A549 (cell line): ENCODE measurements around the gene DMRTC2. TPM values are rescaled to one million over a fixed set of nuclear protein-coding genes. Genes with fewer than 3 reads are reported as not detected.

Experiments used
- ATAC-seq, 2 experiments: fragments of 200-7000 bp in 1 of 2; fragments of >200 bp in 1 of 2; cut with Nextera tagmentation in 1 of 2; cut with Tn5 transposase in 1 of 2; 3 replicates each; pipeline versions ENCODE4 v1.8.0 to v1.9.1; 2018 to 2020; ENCODE audit warnings: mild to moderate bottlenecking in 1 of 2, moderate library complexity in 1 of 2
- CTCF ChIA-PET: fragments of 300-600 bp; sonication (Branson Sonifier 250); formaldehyde crosslinking; extraction: SDS; loops from one replicate; lab custom pipeline; 2021; ENCODE audit warnings: antibody characterized with exemption, inconsistent platforms; lab: Yijun Ruan, JAX
- POLR2A ChIA-PET: fragments of 350-600 bp; formaldehyde crosslinking; extraction: SDS; loops from one replicate; lab custom pipeline; 2021; ENCODE audit warnings: antibody characterized with exemption, inconsistent platforms; lab: Yijun Ruan, JAX
- DNase-seq, 2 experiments: peaks; one replicate each; pipeline versions ENCODE4 v3.0.0 to v3.0.0-alpha.2; 2011 to 2016; ENCODE audit warnings: low read depth in 1 of 2, low spot score in 1 of 2
- FAIRE-seq: peaks from 2 replicates; lab custom pipeline; 2011; peaks lifted over from hg19 to GRCh38; lab: Jason Lieb, UNC
- H3K27ac ChIP-seq, 2 experiments: fragments of >200 bp; sonication (Bioruptor Twin); formaldehyde crosslinking; 3 replicates each; pipeline ENCODE4 v1.5.1; 2016 to 2017
- H3K4me1 ChIP-seq: fragments of >200 bp; sonication (Bioruptor Twin); formaldehyde crosslinking; 3 replicates; pipeline ENCODE4 v1.6.1; 2016
- H3K4me2 ChIP-seq: fragments of >200 bp; sonication (Bioruptor Twin); formaldehyde crosslinking; 3 replicates; pipeline ENCODE4 v1.6.1; 2016
- H3K4me3 ChIP-seq: fragments of >200 bp; sonication (Bioruptor Twin); formaldehyde crosslinking; 3 replicates; pipeline ENCODE4 v1.5.1; 2016
- H3K9me3 ChIP-seq: fragments of >200 bp; sonication (Bioruptor Twin); formaldehyde crosslinking; 3 replicates; pipeline ENCODE4 v1.6.1; 2016
- BHLHE40 ChIP-seq: IDR thresholded peaks from 2 replicates; pipeline ENCODE4 v1.6.1; 2012; ENCODE audit warnings: low read depth, low read length, inconsistent platforms
- CEBPB ChIP-seq, 2 experiments: fragments of >200 bp in 1 of 2; sonication (Bioruptor Twin) in 1 of 2; formaldehyde crosslinking in 1 of 2; IDR thresholded peaks; 2 replicates each; pipeline ENCODE4 v1.6.1; 2012 to 2016
- CHD2 ChIP-seq: fragments of 150-350 bp; IDR thresholded peaks from 2 replicates; pipeline ENCODE4 v1.6.1; 2014; ENCODE audit warnings: low read length; ENCODE audit not compliant: partially characterized antibody
- ESRRA ChIP-seq: fragments of 150-350 bp; IDR thresholded peaks from 2 replicates; pipeline ENCODE4 v1.6.1; 2014; ENCODE audit warnings: mild to moderate bottlenecking, low read length, borderline replicate concordance
- FOSL2 ChIP-seq, 2 experiments: fragments of 450-650 bp in 1 of 2; fragments of >200 bp in 1 of 2; sonication (Bioruptor Twin) in 1 of 2; formaldehyde crosslinking; IDR thresholded peaks; 2 replicates each; pipeline versions ENCODE4 v1.5.0 to v1.6.1; 2016 to 2020; ENCODE audit warnings: mild to moderate bottlenecking in 1 of 2, moderate library complexity in 1 of 2
- FOXS1 ChIP-seq: fragments of 250-450 bp; sonication (Bioruptor Pico); IDR thresholded peaks from 2 replicates; pipeline ENCODE4 v1.5.0; 2020; ENCODE audit warnings: mild to moderate bottlenecking, moderate library complexity
- HEYL ChIP-seq: fragments of 250-450 bp; sonication (Bioruptor Pico); IDR thresholded peaks from 2 replicates; pipeline ENCODE4 v1.8.0; 2021; ENCODE audit warnings: mild to moderate bottlenecking, moderate library complexity
- HOXA7 ChIP-seq: fragments of 250-450 bp; sonication (Bioruptor Pico); IDR thresholded peaks from 2 replicates; pipeline ENCODE4 v1.5.0; 2020; ENCODE audit warnings: mild to moderate bottlenecking, moderate library complexity
- HOXB5 ChIP-seq: fragments of 250-450 bp; sonication (Bioruptor Pico); IDR thresholded peaks from 2 replicates; pipeline ENCODE4 v1.5.0; 2020; ENCODE audit warnings: mild to moderate bottlenecking, moderate library complexity
- MYC ChIP-seq: IDR thresholded peaks from 2 replicates; pipeline ENCODE4 v1.6.1; 2012; ENCODE audit warnings: mild to moderate bottlenecking, inconsistent platforms, low read length, improper control_type of control experiment, borderline replicate concordance
- NPAS2 ChIP-seq: fragments of 250-450 bp; sonication (Bioruptor Pico); IDR thresholded peaks from 2 replicates; pipeline ENCODE4 v1.8.0; 2022; ENCODE audit warnings: mild to moderate bottlenecking, moderate library complexity, borderline replicate concordance
- NR3C1 ChIP-seq: fragments of >200 bp; sonication (Bioruptor Twin); formaldehyde crosslinking; IDR thresholded peaks from 3 replicates; pipeline ENCODE4 v1.6.1; 2017
- POLR2AphosphoS2 ChIP-seq: conservative IDR thresholded peaks from 2 replicates; pipeline ENCODE4 v1.6.1; 2012; ENCODE audit warnings: low read length, improper control_type of control experiment, inconsistent platforms
- RAD21 ChIP-seq, 2 experiments: fragments of >200 bp in 1 of 2; sonication (Bioruptor Twin) in 1 of 2; formaldehyde crosslinking in 1 of 2; IDR thresholded peaks in 1 of 2; conservative IDR thresholded peaks in 1 of 2; 2 replicates in 1 of 2; 3 replicates in 1 of 2; pipeline ENCODE4 v1.6.1; 2012 to 2018; ENCODE audit warnings: inconsistent platforms in 1 of 2
- RARB ChIP-seq: fragments of 250-450 bp; sonication (Bioruptor Pico); IDR thresholded peaks from 2 replicates; pipeline ENCODE4 v1.8.0; 2021; ENCODE audit warnings: mild to moderate bottlenecking, moderate library complexity
- RNF2 ChIP-seq: fragments of 200-600 bp; sonication (generic); IDR thresholded peaks from 2 replicates; pipeline ENCODE4 v1.6.1; 2016; ENCODE audit warnings: low read depth, mild to moderate bottlenecking, antibody characterized with exemption, moderate library complexity, borderline replicate concordance
- TFCP2L1 ChIP-seq: fragments of 250-450 bp; sonication (Bioruptor Pico); IDR thresholded peaks from 2 replicates; pipeline ENCODE4 v1.5.0; 2021; ENCODE audit warnings: mild to moderate bottlenecking
- ZFP36 ChIP-seq: fragments of 450-650 bp; IDR thresholded peaks from 2 replicates; pipeline ENCODE4 v1.6.1; 2014; ENCODE audit warnings: borderline replicate concordance; ENCODE audit not compliant: partially characterized antibody
- WGBS: methylation state at CpG from one replicate; pipeline ENCODE4 v1.1.6; 2017; ENCODE audit errors: missing lambda C conversion rate; 5-methylcytosine and 5-hydroxymethylcytosine counted together
- polyA plus RNA-seq, 4 experiments: library from polyadenylated mRNA; depleted of rRNA in 3 of 4; stranded (reverse); fragments of >200 nt; fragmentation: RNase III in 1 of 4; extraction: RNeasy Plus Mini Kit Qiagen cat#74134 plus additional on column Dnase treatment in 1 of 4; gene quantifications; 2 replicates in 3 of 4; 3 replicates in 1 of 4; pipeline ENCODE4 v1.2.3, GENCODE V29; 2011 to 2017
- TF ChIP-seq, protein P1 (sequence below): IDR thresholded peaks from 2 replicates; pipeline ENCODE4 v1.6.1; 2012
- TF ChIP-seq, protein P2 (sequence below): IDR thresholded peaks from 2 replicates; pipeline ENCODE4 v1.6.1; 2012
- TF ChIP-seq, protein P3 (sequence below): IDR thresholded peaks from 2 replicates; pipeline ENCODE4 v1.6.1; 2012; ENCODE audit warnings: low read depth, borderline replicate concordance
- TF ChIP-seq, protein P4 (sequence below): fragments of 250-450 bp; sonication (Bioruptor Pico); IDR thresholded peaks from 2 replicates; pipeline ENCODE4 v1.5.0; 2020; ENCODE audit warnings: low read depth, mild to moderate bottlenecking, moderate library complexity
- TF ChIP-seq, protein P5 (sequence below): fragments of 150-350 bp; IDR thresholded peaks from 2 replicates; pipeline ENCODE4 v1.6.1; 2014; ENCODE audit warnings: low read depth, mild to moderate bottlenecking, low read length
- TF ChIP-seq, protein P6 (sequence below): fragments of 450-650 bp; IDR thresholded peaks from 2 replicates; pipeline ENCODE4 v1.6.1; 2014; ENCODE audit warnings: antibody characterized with exemption
- TF ChIP-seq, protein P7 (sequence below): fragments of >200 bp; sonication (Bioruptor Twin); formaldehyde crosslinking; IDR thresholded peaks from 3 replicates; pipeline ENCODE4 v1.5.1; 2016
- TF ChIP-seq, protein P8 (sequence below): fragments of >200 bp; sonication (Bioruptor Twin); formaldehyde crosslinking; IDR thresholded peaks from 2 replicates; pipeline ENCODE4 v1.6.1; 2016

Gene DMRTC2
- polyA plus RNA-seq, 2 of the 4 experiments (the other 2 are of a cell fraction), result not detected

DNA sequence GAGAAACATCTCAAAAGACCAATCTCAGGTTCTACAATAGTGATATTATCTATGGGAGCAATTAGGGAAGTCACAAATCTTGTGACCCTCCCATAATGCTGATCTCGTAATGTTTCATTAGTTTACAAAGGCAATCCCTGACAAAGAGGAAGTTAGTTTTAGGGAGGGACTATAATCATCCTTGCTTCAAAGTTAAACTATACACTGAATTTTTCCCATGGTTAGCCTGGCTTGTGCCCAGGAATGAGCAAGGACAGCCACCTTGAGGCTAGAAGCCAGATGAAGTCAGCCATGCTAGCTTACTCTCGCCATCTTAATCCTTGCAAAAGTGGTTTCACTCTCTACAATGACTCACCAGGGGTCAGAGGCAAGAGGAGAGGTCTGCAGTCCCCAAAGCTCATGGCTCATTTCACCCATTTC, 43.0 kb upstream of the DMRTC2 start:
- Histone ChIP-seq H3K4me3 (no peak overlapping the region), H3K4me2 (no peak overlapping the region), H3K9me3 (peaks cover 10% of the 10 kb centered on the region), H3K27ac (no peak overlapping the region), H3K4me1 (0 out of 3 replicates have a peak, but pooled peaks cover 5% of the 10 kb centered on the region)
- POLR2A ChIA-PET, result no interaction called here
- no peak for TF ChIP-seq RNF2
- TF ChIP-seq CEBPB (IDR thresholded peaks at IDR 0.05), result no peak
- TF ChIP-seq NPAS2 (CRISPR knock-in tag), result no peak
- no peak for TF ChIP-seq RAD21 (conservative IDR thresholded peaks at IDR 0.05 in 1 of 2, IDR thresholded peaks at IDR 0.05 in 1 of 2)
- TF ChIP-seq BHLHE40, result no peak
- no peak for TF ChIP-seq TFCP2L1
- no peak for TF ChIP-seq POLR2AphosphoS2
- TF ChIP-seq CHD2, result no peak
- TF ChIP-seq MYC, result no peak
- no peak for TF ChIP-seq ZFP36
- TF ChIP-seq, protein P1, sequence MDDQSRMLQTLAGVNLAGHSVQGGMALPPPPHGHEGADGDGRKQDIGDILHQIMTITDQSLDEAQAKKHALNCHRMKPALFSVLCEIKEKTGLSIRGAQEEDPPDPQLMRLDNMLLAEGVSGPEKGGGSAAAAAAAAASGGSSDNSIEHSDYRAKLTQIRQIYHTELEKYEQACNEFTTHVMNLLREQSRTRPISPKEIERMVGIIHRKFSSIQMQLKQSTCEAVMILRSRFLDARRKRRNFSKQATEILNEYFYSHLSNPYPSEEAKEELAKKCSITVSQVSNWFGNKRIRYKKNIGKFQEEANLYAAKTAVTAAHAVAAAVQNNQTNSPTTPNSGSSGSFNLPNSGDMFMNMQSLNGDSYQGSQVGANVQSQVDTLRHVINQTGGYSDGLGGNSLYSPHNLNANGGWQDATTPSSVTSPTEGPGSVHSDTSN, result no peak
- TF ChIP-seq, protein P2, sequence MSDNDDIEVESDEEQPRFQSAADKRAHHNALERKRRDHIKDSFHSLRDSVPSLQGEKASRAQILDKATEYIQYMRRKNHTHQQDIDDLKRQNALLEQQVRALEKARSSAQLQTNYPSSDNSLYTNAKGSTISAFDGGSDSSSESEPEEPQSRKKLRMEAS, result no peak
- TF ChIP-seq, protein P3, sequence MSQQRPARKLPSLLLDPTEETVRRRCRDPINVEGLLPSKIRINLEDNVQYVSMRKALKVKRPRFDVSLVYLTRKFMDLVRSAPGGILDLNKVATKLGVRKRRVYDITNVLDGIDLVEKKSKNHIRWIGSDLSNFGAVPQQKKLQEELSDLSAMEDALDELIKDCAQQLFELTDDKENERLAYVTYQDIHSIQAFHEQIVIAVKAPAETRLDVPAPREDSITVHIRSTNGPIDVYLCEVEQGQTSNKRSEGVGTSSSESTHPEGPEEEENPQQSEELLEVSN, result no peak
- no peak for TF ChIP-seq HOXB5 (CRISPR knock-in tag)
- TF ChIP-seq, protein P4, sequence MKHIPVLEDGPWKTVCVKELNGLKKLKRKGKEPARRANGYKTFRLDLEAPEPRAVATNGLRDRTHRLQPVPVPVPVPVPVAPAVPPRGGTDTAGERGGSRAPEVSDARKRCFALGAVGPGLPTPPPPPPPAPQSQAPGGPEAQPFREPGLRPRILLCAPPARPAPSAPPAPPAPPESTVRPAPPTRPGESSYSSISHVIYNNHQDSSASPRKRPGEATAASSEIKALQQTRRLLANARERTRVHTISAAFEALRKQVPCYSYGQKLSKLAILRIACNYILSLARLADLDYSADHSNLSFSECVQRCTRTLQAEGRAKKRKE (CRISPR knock-in tag), result no peak
- TF ChIP-seq, protein P5, sequence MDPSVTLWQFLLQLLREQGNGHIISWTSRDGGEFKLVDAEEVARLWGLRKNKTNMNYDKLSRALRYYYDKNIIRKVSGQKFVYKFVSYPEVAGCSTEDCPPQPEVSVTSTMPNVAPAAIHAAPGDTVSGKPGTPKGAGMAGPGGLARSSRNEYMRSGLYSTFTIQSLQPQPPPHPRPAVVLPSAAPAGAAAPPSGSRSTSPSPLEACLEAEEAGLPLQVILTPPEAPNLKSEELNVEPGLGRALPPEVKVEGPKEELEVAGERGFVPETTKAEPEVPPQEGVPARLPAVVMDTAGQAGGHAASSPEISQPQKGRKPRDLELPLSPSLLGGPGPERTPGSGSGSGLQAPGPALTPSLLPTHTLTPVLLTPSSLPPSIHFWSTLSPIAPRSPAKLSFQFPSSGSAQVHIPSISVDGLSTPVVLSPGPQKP, result no peak
- no peak for TF ChIP-seq ESRRA
- TF ChIP-seq RARB (CRISPR knock-in tag), result no peak
- no peak for TF ChIP-seq HOXA7 (CRISPR knock-in tag)
- whole genome bisulfite sequencing, result 41% methylated on average over 2 of the region's 2 CpGs
- CTCF ChIA-PET, result interaction anchor here (0.9 to 19.4 kb wide), 13 partner anchors 8 to 232 kb away, joined by 3 to 428 read pairs (median 4); partner anchors contain the start of genes CEACAM3 and CEACAM6
- ATAC-seq (no peak), DNase-seq (no peak), FAIRE-seq (peak; percentile 43)

DNA sequence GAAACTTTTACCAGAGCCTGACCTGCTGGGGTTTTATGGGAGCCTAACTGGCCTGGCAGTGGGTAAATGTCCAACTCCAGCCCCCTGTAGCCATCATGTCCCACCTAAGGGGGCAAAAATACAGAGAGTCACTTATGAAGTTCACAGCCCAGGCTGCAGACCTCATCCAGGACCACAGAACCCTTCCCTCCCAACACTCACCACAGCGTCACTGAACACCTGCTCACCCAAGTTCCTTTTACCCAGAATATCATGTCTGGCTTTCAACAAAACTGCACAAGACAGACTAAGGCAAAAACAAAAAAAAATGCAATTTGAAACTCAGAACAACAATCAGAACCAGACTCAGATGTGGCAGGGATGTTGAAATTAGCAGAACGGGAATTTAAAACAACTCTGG, 42.1 kb upstream of the DMRTC2 start:
- Histone ChIP-seq H3K4me1 (0 out of 3 replicates have a peak, but pooled peaks cover 5% of the 10 kb centered on the region), H3K4me2 (no peak overlapping the region)
- POLR2A ChIA-PET, result no interaction called here
- CTCF ChIA-PET, result interaction anchor here (1.0 to 19.4 kb wide), 9 partner anchors 9 to 233 kb away, joined by 3 to 428 read pairs (median 5); partner anchors contain the start of genes CEACAM3 and CEACAM6
- TF ChIP-seq, protein P2, result no peak
- no peak for TF ChIP-seq FOXS1 (CRISPR knock-in tag)
- TF ChIP-seq RNF2, result no peak
- TF ChIP-seq, protein P6, sequence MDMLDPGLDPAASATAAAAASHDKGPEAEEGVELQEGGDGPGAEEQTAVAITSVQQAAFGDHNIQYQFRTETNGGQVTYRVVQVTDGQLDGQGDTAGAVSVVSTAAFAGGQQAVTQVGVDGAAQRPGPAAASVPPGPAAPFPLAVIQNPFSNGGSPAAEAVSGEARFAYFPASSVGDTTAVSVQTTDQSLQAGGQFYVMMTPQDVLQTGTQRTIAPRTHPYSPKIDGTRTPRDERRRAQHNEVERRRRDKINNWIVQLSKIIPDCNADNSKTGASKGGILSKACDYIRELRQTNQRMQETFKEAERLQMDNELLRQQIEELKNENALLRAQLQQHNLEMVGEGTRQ, result no peak
- no peak for TF ChIP-seq HEYL (CRISPR knock-in tag)
- TF ChIP-seq POLR2AphosphoS2, result no peak
- TF ChIP-seq, protein P7, sequence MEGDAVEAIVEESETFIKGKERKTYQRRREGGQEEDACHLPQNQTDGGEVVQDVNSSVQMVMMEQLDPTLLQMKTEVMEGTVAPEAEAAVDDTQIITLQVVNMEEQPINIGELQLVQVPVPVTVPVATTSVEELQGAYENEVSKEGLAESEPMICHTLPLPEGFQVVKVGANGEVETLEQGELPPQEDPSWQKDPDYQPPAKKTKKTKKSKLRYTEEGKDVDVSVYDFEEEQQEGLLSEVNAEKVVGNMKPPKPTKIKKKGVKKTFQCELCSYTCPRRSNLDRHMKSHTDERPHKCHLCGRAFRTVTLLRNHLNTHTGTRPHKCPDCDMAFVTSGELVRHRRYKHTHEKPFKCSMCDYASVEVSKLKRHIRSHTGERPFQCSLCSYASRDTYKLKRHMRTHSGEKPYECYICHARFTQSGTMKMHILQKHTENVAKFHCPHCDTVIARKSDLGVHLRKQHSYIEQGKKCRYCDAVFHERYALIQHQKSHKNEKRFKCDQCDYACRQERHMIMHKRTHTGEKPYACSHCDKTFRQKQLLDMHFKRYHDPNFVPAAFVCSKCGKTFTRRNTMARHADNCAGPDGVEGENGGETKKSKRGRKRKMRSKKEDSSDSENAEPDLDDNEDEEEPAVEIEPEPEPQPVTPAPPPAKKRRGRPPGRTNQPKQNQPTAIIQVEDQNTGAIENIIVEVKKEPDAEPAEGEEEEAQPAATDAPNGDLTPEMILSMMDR, result no peak
- TF ChIP-seq NR3C1, result no peak
- TF ChIP-seq, protein P8, sequence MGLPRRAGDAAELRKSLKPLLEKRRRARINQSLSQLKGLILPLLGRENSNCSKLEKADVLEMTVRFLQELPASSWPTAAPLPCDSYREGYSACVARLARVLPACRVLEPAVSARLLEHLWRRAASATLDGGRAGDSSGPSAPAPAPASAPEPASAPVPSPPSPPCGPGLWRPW, result no peak
- no peak for TF ChIP-seq FOSL2 (IDR thresholded peaks at IDR 0.05)
- no peak for TF ChIP-seq FOSL2 (CRISPR knock-in tag; IDR thresholded peaks at IDR 0.05)
- no peak for TF ChIP-seq RAD21 (conservative IDR thresholded peaks at IDR 0.05 in 1 of 2, IDR thresholded peaks at IDR 0.05 in 1 of 2)
- TF ChIP-seq, all 56 proteins: peak for 0
- Histone ChIP-seq H3K9me3 (peaks cover 10% of the 10 kb centered on the region), H3K27ac (no peak overlapping the region), H3K4me3 (no peak overlapping the region)
- FAIRE-seq (peak; percentile 87), ATAC-seq (no peak), DNase-seq (no peak)
- WGBS, result 65% methylated on average over 2 of the region's 2 CpGs
